HG03066 (cell line): ENCODE results near the gene NIPSNAP3A.

Experiments
- ATAC-seq: cut with Tn5 transposase; IDR thresholded peaks from one replicate; pipeline ENCODE4 v1.9.1; 2021; ENCODE audit warnings: low read depth; ENCODE audit not compliant: unreplicated experiment

Gene NIPSNAP3A

GRCh38 chr9:104800068-104800785 lies 52.7 kb downstream of the NIPSNAP3A start:
- ATAC-seq = no peak

GRCh38 chr9:104802110-104802509 lies 54.6 kb downstream of the NIPSNAP3A start:
- no peak for ATAC-seq

DNA sequence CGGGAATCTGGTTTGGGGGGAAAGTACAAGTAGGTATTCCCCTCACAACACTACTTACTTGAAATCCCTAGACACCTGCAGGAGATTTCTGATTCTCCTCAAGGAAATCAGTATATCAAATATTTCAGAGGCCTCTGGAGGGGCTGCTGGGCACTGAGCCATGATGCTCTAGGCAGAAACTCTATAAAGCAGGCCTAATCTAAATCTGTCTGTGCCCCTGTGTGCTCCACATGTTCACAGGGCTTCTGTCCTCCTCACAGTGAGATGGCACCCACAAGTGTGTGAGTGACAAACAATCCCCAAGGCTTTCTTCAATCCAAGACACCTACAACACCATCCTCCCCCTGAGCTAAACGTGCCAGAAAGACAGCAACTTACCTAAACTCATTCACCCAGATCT lies 55.4 kb downstream of the NIPSNAP3A start:
- no peak for ATAC-seq

DNA sequence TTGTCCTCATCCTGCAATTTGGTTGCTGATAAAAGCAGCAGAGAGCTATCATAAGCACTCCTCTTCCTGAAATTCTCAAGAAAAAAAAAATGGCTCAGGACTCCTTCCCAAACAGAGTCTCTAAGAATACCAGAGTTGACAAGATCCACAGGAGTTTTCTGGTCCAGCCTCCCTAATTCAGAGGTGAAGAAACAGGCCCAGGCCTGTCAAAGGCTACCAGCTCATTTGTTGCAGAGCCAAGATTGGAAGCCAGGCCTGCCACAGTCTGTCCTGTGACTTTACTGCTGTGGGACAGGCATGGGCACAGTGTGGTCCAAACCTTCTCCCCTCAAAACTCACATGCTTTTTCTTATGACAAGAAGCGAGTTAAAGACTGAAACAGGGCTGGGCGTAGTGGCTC lies 58.0 kb downstream of the NIPSNAP3A start:
- ATAC-seq = no peak

DNA sequence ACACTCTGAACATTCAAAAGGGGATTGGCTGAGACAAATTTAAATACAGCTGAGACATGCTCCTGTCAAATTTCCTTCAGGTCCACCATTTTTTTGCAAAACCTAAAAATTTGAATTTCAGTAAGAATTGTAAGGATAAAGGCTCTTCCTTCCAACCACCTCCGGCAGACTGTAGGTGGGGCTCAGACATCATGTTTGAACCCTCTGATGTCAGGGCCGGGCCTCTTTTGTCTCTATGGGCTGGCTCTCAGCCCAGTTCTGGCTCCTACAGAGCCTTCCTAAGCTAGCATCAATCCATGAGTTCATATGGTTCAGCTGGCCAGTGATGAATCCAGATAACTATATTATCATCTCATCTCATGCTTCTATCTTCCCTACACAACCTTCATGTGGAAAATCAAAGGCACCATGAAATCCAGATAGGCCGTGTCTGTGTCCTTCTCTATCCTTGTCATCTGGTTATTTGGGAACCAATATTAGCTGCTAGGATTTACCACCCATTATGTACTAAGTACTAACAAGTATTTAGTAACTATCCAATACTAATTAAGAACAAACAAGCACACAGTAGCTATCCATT lies 60.6 kb downstream of the NIPSNAP3A start:
- ATAC-seq = no peak
